Thyroid gland (tissue), 4 donors: Measurements from ENCODE around the gene PLXNA4. TPM values are rescaled to one million over a fixed set of nuclear protein-coding genes. Genes with fewer than 3 reads are reported as not detected.

Source experiments
- DNase-seq, 2 donors: peaks; one replicate each; pipeline ENCODE4 v3.0.0-alpha.2; 2019
- H3K27ac ChIP-seq, 3 donors: fragments of 200-600 bp; sonication (generic); 1 replicate in 2 of 3; 2 replicates in 1 of 3; pipeline ENCODE4 v1.5.1; 2016 to 2019; ENCODE audit warnings: mild to moderate bottlenecking in 1 of 3, moderate library complexity in 1 of 3
- H3K27me3 ChIP-seq: fragments of 200-600 bp; sonication (generic); one replicate; pipeline ENCODE4 v1.5.1; 2019
- H3K36me3 ChIP-seq, 2 donors: fragments of 200-600 bp; sonication (generic); one replicate each; pipeline ENCODE4 v1.5.1; 2016 to 2019
- H3K4me1 ChIP-seq, 2 donors: fragments of 200-600 bp; sonication (generic); one replicate each; pipeline ENCODE4 v1.5.1; 2017 to 2019
- H3K4me3 ChIP-seq, 3 donors: fragments of 200-600 bp; sonication (generic); replicated peaks in 1 of 3; 1 replicate in 2 of 3; 2 replicates in 1 of 3; pipeline ENCODE4 v1.5.1; 2016; ENCODE audit warnings: mild to moderate bottlenecking in 1 of 3
- H3K9me3 ChIP-seq: fragments of 200-600 bp; sonication (generic); one replicate; pipeline ENCODE4 v1.5.1; 2017
- CTCF ChIP-seq, 6 experiments: fragments of 200-600 bp in 3 of 6; fragments of 450-650 bp in 3 of 6; sonication (generic) in 3 of 6; IDR thresholded peaks; one replicate each; pipeline ENCODE4 v1.5.1; 2016 to 2019; ENCODE audit warnings: antibody characterized with exemption in 6 of 6, mild to moderate bottlenecking in 2 of 6, inconsistent platforms in 1 of 6, moderate library complexity in 1 of 6
- POLR2A ChIP-seq, 2 donors: fragments of 450-650 bp; IDR thresholded peaks; one replicate each; pipeline ENCODE4 v1.6.1; 2017; ENCODE audit warnings: antibody characterized with exemption in 2 of 2, mild to moderate bottlenecking in 2 of 2, moderate library complexity in 1 of 2
- WGBS, 2 donors: methylation state at CpG; one replicate each; pipeline ENCODE4 v1.1.5; 2017; 5-methylcytosine and 5-hydroxymethylcytosine counted together
- intact Hi-C: fragments of 100-400 bp; cut with DNase I; formaldehyde crosslinking; loops from one replicate; pipeline ENCODE4 v1.15.1; 2023
- total RNA-seq, 4 donors: library from RNA; depleted of rRNA; stranded (reverse); fragments of >200 nt; gene quantifications; one replicate each; pipeline ENCODE4 v1.2.3, GENCODE V29; 2016

Gene PLXNA4
- total RNA-seq, 4 donors from 2014 or later: 1.3 to 8.3 (median 2.4) TPM

DNA sequence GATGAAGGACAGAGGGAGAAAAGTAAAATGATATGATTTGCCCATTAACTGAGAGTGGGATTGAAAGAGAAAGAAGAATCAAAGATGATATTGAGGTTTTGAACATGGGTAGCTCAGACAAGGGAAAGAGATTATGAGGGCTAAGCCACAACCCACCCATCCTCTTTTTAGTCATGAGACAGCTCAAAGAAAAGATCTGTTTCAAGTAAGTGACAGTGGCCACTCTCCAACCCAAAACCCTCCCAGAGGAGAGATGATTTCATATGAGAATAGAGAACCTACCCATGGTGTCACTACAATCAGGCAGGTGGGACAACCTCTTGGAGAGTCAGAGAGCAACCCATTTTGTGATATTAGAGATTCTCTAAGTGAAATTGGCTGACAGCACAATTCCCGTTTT, 32.2 kb downstream of the PLXNA4 start:
- H3K4me1 ChIP-seq: no peaks in the 10 kb centered on the region
- WGBS, 2 donors: 75 to 84% methylated on average over 1 of the region's 1 CpG
- no peak overlapping the region for H3K27ac ChIP-seq
- no peaks in the 10 kb centered on the region for H3K36me3 ChIP-seq
- intact Hi-C loops: no loop called here
- H3K9me3 ChIP-seq: no peaks in the 10 kb centered on the region
- H3K4me3 ChIP-seq: no peak overlapping the region
- no peaks in the 10 kb centered on the region for H3K27me3 ChIP-seq
- TF ChIP-seq CTCF (IDR thresholded peaks at IDR 0.05) (no peak), POLR2A (IDR thresholded peaks at IDR 0.05) (no peak)
- no peak for DNase-seq

- WGBS, 2 donors: 55 to 62% methylated on average over 1 of the region's 1 CpG
- H3K27ac ChIP-seq: no peak overlapping the region
- H3K4me3 ChIP-seq: no peak overlapping the region
Measured at GRCh38 chr7:132542895-132543294, 33.4 kb downstream of the PLXNA4 start.

DNA sequence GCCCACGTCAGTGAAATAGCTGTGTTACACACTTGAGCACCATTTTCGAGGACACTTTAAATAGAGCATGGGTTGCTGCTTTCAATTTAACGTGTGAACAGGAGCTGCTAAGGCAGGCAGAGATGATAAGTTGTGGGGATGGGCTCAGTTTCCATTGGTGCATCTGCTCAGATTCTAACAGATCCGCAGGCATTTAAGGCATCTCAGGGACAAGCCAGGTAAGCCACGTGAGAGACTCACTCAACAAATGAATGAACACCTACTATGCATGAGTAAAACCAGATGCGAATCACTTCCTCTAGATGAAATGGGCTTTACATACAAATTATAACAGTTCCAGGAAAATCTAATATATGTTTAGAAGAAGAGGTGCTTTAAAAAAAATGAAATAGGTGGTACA, 34.6 kb downstream of the PLXNA4 start:
- no peak for TF ChIP-seq POLR2A (IDR thresholded peaks at IDR 0.05)
- no peak for TF ChIP-seq CTCF (IDR thresholded peaks at IDR 0.05)
- H3K4me3 ChIP-seq: no peak overlapping the region
- WGBS, 2 donors: 54 to 63% methylated on average over 6 of the region's 6 CpGs
- no peaks in the 10 kb centered on the region for H3K4me1 ChIP-seq
- intact Hi-C loops: no loop called here
- no peak for DNase-seq
- no peaks in the 10 kb centered on the region for H3K36me3 ChIP-seq
- no peak overlapping the region for H3K27ac ChIP-seq
- H3K27me3 ChIP-seq: no peaks in the 10 kb centered on the region
- H3K9me3 ChIP-seq: no peaks in the 10 kb centered on the region

More at GRCh38 chr7:132542895-132543294, 33.4 kb downstream of the PLXNA4 start:
- no peaks in the 10 kb centered on the region for H3K9me3 ChIP-seq
- H3K27me3 ChIP-seq: no peaks in the 10 kb centered on the region
- no peaks in the 10 kb centered on the region for H3K4me1 ChIP-seq
- no peak for TF ChIP-seq CTCF (IDR thresholded peaks at IDR 0.05)
- TF ChIP-seq POLR2A (IDR thresholded peaks at IDR 0.05): no peak
- no peaks in the 10 kb centered on the region for H3K36me3 ChIP-seq
- intact Hi-C loops: no loop called here
- no peak for DNase-seq

GRCh38 chr7:132537456-132538145, 38.7 kb downstream of the PLXNA4 start:
- Histone ChIP-seq H3K27me3 (no peaks in the 10 kb centered on the region), H3K4me3 (no peak overlapping the region), H3K4me1 (no peaks in the 10 kb centered on the region), H3K36me3 (no peaks in the 10 kb centered on the region), H3K9me3 (no peaks in the 10 kb centered on the region), H3K27ac (no peak overlapping the region)
- intact Hi-C loops: no loop called here
- TF ChIP-seq POLR2A (IDR thresholded peaks at IDR 0.05) (no peak), CTCF (IDR thresholded peaks at IDR 0.05) (no peak)
- DNase-seq: no peak
- 81 to 86% methylated on average over 8 of the region's 8 CpGs for WGBS, 2 donors

- intact Hi-C loops: no loop called here
- no peaks in the 10 kb centered on the region for H3K9me3 ChIP-seq
- no peaks in the 10 kb centered on the region for H3K36me3 ChIP-seq
- TF ChIP-seq CTCF (IDR thresholded peaks at IDR 0.05) (no peak), POLR2A (IDR thresholded peaks at IDR 0.05) (no peak)
- 75 to 83% methylated on average over 12 to 13 of the region's 13 CpGs for WGBS, 2 donors
- H3K4me1 ChIP-seq: no peaks in the 10 kb centered on the region
- no peaks in the 10 kb centered on the region for H3K27me3 ChIP-seq
- H3K27ac ChIP-seq: no peak overlapping the region
- no peak for DNase-seq
- H3K4me3 ChIP-seq: no peak overlapping the region
Measured at GRCh38 chr7:132536654-132537395, 39.4 kb downstream of the PLXNA4 start.
